C4-2B (cell line): ENCODE measurements around the gene PDE4D.
"Not testable (repeated sequence)": the region's sequence is repeated elsewhere in the genome, so short reads cannot be mapped to it uniquely, and the experiment has no call there.

ENCODE experiments used
- H3K27ac ChIP-seq: fragments of 450-650 bp; 2 replicates; pipeline ENCODE4 v1.5.1; 2017
- ZFX ChIP-seq: fragments of 450-650 bp; IDR thresholded peaks from 2 replicates; pipeline ENCODE4 v1.6.1; 2017
- TF ChIP-seq, protein P1 (sequence below): fragments of 450-650 bp; conservative IDR thresholded peaks from 2 replicates; pipeline ENCODE4 v1.5.1; 2017; ENCODE audit warnings: mild to moderate bottlenecking

Gene PDE4D

DNA sequence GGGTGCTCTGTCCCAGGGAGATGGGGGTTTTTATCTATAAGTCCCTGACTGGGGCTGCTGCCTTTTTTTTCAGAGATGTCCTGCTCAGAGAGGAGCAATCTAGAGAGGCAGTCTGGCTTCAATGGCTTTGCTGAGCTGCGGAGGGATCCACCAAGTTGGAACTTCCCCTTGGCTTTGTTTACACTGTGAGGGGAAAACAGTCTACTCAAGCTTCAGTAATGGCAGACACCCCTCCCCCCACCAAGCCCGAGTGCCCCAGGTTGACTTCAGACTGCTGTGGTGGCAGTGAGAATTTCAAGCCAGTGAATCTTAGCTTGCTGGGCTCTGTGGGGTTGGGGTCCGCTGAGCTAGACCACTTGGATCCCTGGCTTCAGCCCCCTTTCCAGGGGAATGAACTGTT is 934.8 kb downstream of the PDE4D start:
- TF ChIP-seq, protein P1, sequence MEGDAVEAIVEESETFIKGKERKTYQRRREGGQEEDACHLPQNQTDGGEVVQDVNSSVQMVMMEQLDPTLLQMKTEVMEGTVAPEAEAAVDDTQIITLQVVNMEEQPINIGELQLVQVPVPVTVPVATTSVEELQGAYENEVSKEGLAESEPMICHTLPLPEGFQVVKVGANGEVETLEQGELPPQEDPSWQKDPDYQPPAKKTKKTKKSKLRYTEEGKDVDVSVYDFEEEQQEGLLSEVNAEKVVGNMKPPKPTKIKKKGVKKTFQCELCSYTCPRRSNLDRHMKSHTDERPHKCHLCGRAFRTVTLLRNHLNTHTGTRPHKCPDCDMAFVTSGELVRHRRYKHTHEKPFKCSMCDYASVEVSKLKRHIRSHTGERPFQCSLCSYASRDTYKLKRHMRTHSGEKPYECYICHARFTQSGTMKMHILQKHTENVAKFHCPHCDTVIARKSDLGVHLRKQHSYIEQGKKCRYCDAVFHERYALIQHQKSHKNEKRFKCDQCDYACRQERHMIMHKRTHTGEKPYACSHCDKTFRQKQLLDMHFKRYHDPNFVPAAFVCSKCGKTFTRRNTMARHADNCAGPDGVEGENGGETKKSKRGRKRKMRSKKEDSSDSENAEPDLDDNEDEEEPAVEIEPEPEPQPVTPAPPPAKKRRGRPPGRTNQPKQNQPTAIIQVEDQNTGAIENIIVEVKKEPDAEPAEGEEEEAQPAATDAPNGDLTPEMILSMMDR, result no peak
- TF ChIP-seq ZFX, result no peak
- H3K27ac ChIP-seq, result no peak overlapping the region

DNA sequence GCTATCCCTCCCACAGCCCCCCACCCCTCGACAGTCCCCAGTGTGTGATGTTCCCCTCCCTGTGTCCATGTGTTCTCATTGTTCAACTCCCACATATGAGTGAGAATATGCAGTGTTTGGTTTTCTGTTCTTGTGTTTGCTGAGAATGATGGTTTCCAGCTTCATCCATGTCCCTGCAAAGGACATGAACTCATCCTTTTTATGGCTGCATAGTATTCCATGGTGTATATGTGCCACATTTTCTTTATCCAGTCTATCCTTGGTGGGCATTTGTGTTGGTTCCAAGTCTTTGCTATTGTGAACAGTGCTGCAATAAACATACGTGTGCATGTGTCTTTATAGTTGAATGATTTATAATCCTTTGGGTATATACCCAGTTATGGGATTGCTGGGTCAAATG is 940.3 kb downstream of the PDE4D start:
- not testable (repeated sequence) for H3K27ac ChIP-seq

DNA sequence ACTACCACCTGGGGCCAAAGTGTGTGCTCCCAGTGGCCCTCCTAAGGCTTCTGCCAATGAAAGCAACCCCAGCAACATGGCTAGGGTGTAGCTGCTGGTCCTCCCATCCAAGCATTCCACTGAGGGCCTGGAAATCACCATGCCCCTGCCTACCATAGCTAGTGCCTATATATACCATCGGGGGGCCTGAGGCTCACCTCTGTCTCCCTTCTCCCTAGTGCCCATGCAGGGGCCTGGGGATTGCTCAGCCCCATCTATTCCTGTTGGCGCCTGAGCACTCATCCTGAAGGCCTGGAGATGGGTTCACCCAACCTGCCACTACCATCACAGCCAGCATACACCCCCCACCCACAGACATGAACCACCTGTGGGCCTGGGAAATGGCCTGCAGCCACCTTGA is 943.3 kb downstream of the PDE4D start:
- no peak overlapping the region for H3K27ac ChIP-seq
- no peak for TF ChIP-seq ZFX

DNA sequence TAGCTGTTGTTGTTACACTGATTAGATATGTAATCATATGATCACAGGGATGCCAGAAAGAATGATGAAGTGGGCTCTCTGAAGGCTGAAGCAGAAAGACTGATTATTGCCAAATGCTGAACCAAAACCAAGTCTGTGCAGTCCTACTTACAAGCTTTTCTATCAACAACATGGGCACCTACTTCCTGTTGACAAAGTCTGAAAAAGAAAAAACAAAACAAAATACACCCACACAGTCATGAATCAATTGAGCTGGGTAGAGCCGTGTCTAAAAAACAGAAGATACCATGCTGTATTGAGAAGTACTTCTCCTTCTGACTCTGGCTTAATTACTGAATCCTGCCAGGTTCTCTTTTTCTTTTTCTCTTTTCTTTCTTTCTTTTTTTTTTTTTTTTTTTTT is 947.3 kb downstream of the PDE4D start:
- no peak overlapping the region for H3K27ac ChIP-seq
- TF ChIP-seq, protein P1, result no peak
- TF ChIP-seq ZFX, result no peak

DNA sequence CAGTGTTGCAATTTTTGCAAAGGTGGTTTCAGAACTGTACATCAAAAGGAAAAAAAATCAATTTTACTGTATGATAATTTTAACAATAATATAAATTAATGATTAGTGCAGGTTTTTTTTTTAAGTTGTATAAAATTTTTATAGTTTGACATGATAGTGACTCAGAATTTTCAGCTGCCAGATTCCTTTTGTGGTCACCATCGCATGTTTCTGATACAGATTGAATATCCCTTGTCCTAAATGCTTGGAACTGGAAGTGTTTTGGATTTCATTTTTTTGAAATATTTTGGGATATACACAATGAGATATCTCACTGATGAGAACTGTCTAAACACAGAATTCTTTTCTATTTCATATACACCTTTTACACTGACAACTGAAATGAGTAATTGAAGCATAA is 949.3 kb downstream of the PDE4D start:
- no peak overlapping the region for H3K27ac ChIP-seq
- no peak for TF ChIP-seq ZFX
- TF ChIP-seq, protein P1, result no peak

DNA sequence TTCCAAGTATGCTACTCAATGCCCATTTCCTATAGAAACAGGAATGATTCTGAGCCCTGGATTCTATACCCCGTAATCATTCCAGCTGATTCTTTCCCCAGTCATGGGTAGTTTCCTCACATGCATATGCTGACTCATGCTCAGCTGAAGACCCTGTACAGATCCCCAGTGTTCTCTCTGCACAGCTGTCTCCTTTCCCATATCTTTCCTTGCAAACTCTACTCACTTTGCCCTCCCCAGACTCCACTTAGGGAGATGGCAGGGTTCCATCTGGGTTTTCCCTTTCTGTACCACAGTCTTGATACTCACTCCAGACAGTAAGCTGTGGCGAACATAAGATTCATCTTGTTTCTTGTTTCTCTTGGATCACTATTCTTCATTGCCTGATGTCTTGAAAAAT is 953.1 kb downstream of the PDE4D start:
- no peak overlapping the region for H3K27ac ChIP-seq
- TF ChIP-seq, protein P1, result no peak
- TF ChIP-seq ZFX, result no peak

DNA sequence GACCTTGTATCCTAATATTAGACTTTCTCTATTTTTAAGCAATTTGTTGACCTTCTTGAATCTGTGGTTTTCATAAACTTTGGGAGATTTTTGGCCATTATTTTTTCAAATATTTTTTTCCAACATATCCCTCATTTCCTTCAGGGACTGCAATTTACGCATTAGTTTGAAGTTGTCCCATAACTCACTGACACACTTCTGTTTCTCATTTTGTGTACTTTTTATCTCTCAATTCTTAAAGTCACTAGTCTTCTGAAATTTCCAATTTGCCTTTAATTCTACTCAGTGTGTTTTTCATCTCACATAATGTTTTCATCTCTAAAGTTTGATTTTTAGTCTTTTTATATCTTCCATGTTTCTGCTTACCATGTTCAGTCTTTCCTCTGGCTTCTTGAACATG is 953.9 kb downstream of the PDE4D start:
- no peak overlapping the region for H3K27ac ChIP-seq
- TF ChIP-seq, protein P1, result no peak
- TF ChIP-seq ZFX, result no peak

DNA sequence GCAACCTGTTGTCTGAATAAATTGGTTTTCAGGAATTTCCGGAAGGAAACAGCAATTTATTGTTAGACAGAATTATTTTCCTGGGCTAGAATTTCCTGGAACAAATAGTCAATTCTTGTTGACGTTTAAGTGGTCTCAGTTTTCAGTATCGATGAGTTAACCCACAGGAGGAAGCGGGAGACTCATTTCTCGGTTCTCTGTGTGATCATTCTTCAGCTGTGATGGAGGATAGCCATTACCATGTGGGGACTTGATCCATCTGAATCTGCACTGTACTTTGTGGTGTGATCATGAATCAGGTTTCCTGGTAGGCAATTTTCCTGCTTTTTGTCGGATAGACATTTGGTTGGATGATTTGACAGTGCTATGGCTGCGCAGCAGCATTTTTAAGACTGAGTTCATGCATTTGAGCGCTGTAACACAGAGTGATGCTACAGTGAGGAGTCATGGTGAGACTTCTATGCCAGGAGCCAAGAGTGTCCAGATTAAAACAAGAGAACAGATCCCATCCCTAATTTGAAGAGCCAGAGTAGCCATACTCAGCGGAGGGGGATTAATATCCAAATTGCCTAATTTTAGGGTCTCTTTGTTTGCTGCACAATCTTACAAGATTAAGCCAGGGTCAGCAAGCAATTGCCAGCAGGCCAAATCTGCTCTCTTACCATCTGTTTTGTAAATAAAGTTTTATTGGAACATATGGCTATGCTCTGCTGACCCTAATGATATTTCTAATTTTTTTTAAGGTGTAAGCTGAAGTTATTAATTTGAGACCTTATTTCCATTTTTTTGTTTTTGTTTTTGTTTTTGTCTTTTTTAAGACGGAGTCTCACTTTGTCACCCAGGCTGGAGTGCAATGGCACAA is 954.7 kb downstream of the PDE4D start:
- no peak overlapping the region for H3K27ac ChIP-seq
- no peak for TF ChIP-seq ZFX
- TF ChIP-seq, protein P1, result no peak
